Lower leg skin (tissue), 4 donors: ENCODE measurements around the gene IFFO2. TPM values are rescaled to one million over a fixed set of nuclear protein-coding genes. Genes with fewer than 3 reads are reported as not detected.
A peak's percentile ranks its signal among the peaks of the same experiment; 100 is the strongest.

Source experiments
- DNase-seq, 2 donors: peaks; one replicate each; pipeline ENCODE4 v3.0.0-alpha.2; 2019; ENCODE audit warnings: low spot score in 2 of 2
- H3K4me3 ChIP-seq: fragments of 200-600 bp; sonication (generic); 2 replicates; pipeline ENCODE4 v1.5.1; 2017; ENCODE audit warnings: mild to moderate bottlenecking, low read depth; ENCODE audit not compliant: poor library complexity, severe bottlenecking
- CTCF ChIP-seq, 3 donors: fragments of 450-650 bp; IDR thresholded peaks; one replicate each; pipeline ENCODE4 v1.5.1; 2016; ENCODE audit warnings: antibody characterized with exemption in 3 of 3, mild to moderate bottlenecking in 3 of 3, moderate library complexity in 2 of 3
- POLR2A ChIP-seq, 2 donors: fragments of 450-650 bp; IDR thresholded peaks; one replicate each; pipeline ENCODE4 v1.6.1; 2016 to 2017; ENCODE audit warnings: antibody characterized with exemption in 2 of 2, mild to moderate bottlenecking in 1 of 2, moderate library complexity in 1 of 2
- WGBS, 2 donors: methylation state at CpG; one replicate each; pipeline ENCODE4 v1.1.5; 2018; 5-methylcytosine and 5-hydroxymethylcytosine counted together
- intact Hi-C: fragments of 100-400 bp; cut with DNase I; formaldehyde crosslinking; loops from one replicate; pipeline ENCODE4 v1.15.0; 2023; ENCODE audit warnings: low total_unique reads
- total RNA-seq, 4 donors: library from RNA; depleted of rRNA; stranded (reverse); fragments of >200 nt; gene quantifications; one replicate each; pipeline ENCODE4 v1.1.0, GENCODE V29; 2016

IFFO2 gene
- total RNA-seq, 4 donors from 2014 or later = 317 to 562 (median 451) TPM

- H3K4me3 ChIP-seq = no peak overlapping the region
- TF ChIP-seq POLR2A (IDR thresholded peaks at IDR 0.05) (no peak), CTCF (IDR thresholded peaks at IDR 0.05) (no peak)
- intact Hi-C loops = no loop called here
- DNase-seq = no peak
- 90 to 92% methylated on average over 4 of the region's 4 CpGs for whole genome bisulfite sequencing, 2 donors
Observed at GRCh38 chr1:18963968-18964367, 7.5 kb upstream of the IFFO2 start.

- WGBS, 2 donors = 86 to 90% methylated on average over 7 of the region's 7 CpGs
- intact Hi-C loops = no loop called here
Observed at GRCh38 chr1:18962855-18963737, 6.6 kb upstream of the IFFO2 start.

GRCh38 chr1:18962121-18962721 is 5.7 kb upstream of the IFFO2 start:
- H3K4me3 ChIP-seq = no peak overlapping the region
- no peak for TF ChIP-seq POLR2A (IDR thresholded peaks at IDR 0.05)
- TF ChIP-seq CTCF (IDR thresholded peaks at IDR 0.05) = no peak
- DNase-seq = peak; percentile 85 to 91
- WGBS, 2 donors = 24 to 34% methylated on average over 9 of the region's 9 CpGs
- intact Hi-C loops = no loop called here

More at GRCh38 chr1:18962855-18963737, 6.6 kb upstream of the IFFO2 start:
- DNase-seq = peak in 1 of 2 donors; percentile 81
- TF ChIP-seq POLR2A (IDR thresholded peaks at IDR 0.05) (no peak), CTCF (IDR thresholded peaks at IDR 0.05) (no peak)
- no peak overlapping the region for H3K4me3 ChIP-seq

- intact Hi-C loops = no loop called here
- WGBS, 2 donors = 64 to 71% methylated on average over 3 of the region's 3 CpGs
- DNase-seq = peak in 1 of 2 donors; percentile 26
- no peak overlapping the region for H3K4me3 ChIP-seq
- no peak for TF ChIP-seq POLR2A (IDR thresholded peaks at IDR 0.05)
- no peak for TF ChIP-seq CTCF (IDR thresholded peaks at IDR 0.05)
Observed at GRCh38 chr1:18960821-18961220, 4.3 kb upstream of the IFFO2 start.

GRCh38 chr1:18960409-18960808 is 3.9 kb upstream of the IFFO2 start:
- intact Hi-C loops = no loop called here
- peak in 1 of 2 donors; percentile 74 for DNase-seq
- WGBS, 2 donors = 88 to 96% methylated on average over 4 of the region's 4 CpGs
- TF ChIP-seq POLR2A (IDR thresholded peaks at IDR 0.05) (no peak), CTCF (IDR thresholded peaks at IDR 0.05) (no peak)
- H3K4me3 ChIP-seq = no peak overlapping the region
